GM12873 (cell line): ENCODE measurements around the gene AMHR2.

Experiments
- CTCF ChIP-seq: IDR thresholded peaks from 2 replicates; pipeline ENCODE4 v1.5.1; 2012; ENCODE audit warnings: low read depth, mild to moderate bottlenecking, moderate library complexity, low read length, control low read depth; ENCODE audit not compliant: insufficient read depth; ENCODE audit errors: missing control alignments

AMHR2 gene

GRCh38 chr12:53450936-53451335, 27.3 kb downstream of the AMHR2 start:
- no peak for TF ChIP-seq CTCF

GRCh38 chr12:53451661-53452158, 28.1 kb downstream of the AMHR2 start, which contains the start of gene PCBP2:
TSS of gene PCBP2 (plus strand) at chr12:53452102. CDS start at chr12:53454801, 2,699 bp downstream.
- TF ChIP-seq CTCF, result peak; percentile 84

DNA sequence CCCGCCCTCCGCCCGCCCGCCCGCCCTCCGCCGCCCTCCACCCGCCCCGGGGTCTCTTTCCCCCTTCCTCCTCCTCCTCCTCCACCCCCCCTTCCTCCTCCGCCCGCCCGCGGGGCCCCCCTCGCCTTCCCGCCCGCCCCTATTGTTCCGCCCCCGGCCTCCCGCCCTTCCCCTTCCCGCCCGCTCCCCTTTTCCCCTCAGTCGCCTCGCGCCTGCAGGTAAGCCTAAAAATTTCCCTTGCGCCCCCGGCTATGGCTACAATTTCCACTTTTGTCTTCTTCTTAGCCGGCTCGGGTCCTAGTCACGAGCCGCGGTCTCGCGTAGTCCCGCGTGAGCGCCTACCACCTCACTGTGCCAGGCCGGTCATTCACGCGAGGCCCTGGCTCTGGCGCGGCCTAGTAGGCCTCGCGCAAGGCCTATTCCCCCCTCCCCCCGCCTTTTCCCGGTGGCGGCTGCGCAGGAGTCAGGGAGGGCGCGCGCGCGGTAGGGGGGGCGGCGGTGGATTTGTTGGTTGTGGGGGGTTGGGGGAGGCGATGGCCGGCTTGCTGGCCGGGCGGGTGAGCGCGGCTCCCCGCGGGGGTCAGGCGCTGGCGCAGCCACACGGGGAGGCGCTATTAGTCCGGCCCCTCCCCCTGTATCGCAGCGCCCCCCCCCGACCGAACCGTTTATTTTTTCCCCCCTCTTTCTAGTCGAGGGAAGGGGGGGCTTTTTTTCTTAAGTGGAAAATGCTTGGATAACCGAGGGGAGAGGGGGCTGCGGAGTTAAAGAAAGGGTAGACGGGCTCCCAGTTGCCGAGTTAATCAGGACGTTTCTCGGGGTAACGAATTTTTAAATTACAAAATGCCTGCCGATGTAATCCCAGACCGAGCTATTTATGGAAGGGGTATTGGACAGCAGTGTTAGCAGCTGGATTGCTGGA, 28.8 kb downstream of the AMHR2 start:
- TF ChIP-seq CTCF, result peak; percentile 30

GRCh38 chr12:53453953-53454640, 30.4 kb downstream of the AMHR2 start:
- no peak for TF ChIP-seq CTCF

DNA sequence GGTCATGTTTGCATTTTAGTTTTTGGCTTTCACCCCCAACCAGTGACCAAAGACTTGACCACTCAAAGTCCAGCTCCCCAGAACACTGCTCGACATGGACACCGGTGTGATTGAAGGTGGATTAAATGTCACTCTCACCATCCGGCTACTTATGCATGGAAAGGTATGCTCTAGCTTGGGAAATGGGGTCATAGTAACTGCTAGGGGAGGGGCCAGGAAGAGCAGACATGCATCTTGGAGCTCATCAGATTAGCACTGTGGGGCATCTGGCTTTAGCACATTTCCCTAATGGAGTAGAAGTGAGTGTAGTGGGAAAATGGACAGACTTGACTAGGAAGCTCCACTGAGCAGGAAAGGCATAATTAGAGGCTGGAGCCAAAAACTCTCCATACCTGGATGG, 31.1 kb downstream of the AMHR2 start:
- no peak for TF ChIP-seq CTCF

DNA sequence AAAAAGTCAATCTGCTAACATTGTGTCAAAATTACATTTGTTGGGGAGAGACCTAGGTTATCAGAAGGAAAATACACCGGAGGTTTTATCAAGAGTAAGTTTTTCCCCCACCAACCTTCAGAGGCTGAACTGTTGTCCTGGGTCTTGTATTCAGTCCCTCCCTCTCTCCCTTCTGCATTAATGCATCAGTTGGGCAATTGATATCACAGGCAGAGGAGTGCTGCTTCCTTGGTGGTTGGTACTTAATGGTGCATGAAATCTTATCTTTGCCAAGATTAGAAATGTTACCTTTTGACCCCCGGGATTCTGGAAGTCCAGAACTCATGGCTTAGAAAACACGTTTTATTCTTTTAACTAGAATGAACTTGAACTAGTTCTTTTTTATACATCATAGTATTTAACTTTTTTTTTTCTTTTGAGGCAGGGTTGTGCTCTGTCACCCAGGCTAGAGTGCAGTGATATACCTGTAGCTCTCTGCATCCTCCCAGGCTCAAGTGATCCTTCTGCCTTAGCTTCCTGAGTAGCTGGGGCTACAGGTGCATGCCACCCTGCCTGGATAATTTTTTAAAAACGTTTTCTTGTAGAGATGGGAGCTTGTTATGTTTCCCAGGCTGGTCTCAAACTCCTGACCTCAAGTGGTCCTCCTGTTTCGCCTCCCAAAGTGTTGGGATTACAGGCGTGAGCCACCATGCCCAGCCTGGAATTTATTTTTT, 33.2 kb downstream of the AMHR2 start:
- no peak for TF ChIP-seq CTCF
